Thoracic aorta (tissue), 2 donors: ENCODE results near the gene ZBTB16. TPM values are rescaled to one million over a fixed set of nuclear protein-coding genes. Genes with fewer than 3 reads are reported as not detected.
A peak's percentile ranks its signal among the peaks of the same experiment; 100 is the strongest.

Experiments
- ATAC-seq: fragments of 150-250 bp; one replicate; pipeline ENCODE4 v1.8.0; 2017; ENCODE audit warnings: low read depth; ENCODE audit not compliant: insufficient number of reproducible peaks, low FRiP score
- DNase-seq: peaks from one replicate; pipeline ENCODE4 v3.0.0-alpha.2; 2020; ENCODE audit warnings: low spot score
- H3K27ac ChIP-seq, 2 donors: fragments of 200-600 bp; sonication (generic); 1 replicate in 1 of 2; 2 replicates in 1 of 2; pipeline ENCODE4 v1.5.1; 2016; ENCODE audit warnings: mild to moderate bottlenecking in 2 of 2, moderate library complexity in 2 of 2
- H3K27me3 ChIP-seq: fragments of 200-600 bp; sonication (generic); replicated peaks from 2 replicates; pipeline ENCODE4 v1.6.0; 2016; ENCODE audit warnings: mild to moderate bottlenecking; ENCODE audit not compliant: insufficient read depth
- H3K36me3 ChIP-seq: fragments of 200-600 bp; sonication (generic); one replicate; pipeline ENCODE4 v1.5.1; 2016
- H3K4me1 ChIP-seq, 2 donors: fragments of 200-600 bp; sonication (generic); 1 replicate in 1 of 2; 2 replicates in 1 of 2; pipeline versions ENCODE4 v1.5.1 to v1.6.0; 2016; ENCODE audit warnings: low read depth in 2 of 2, mild to moderate bottlenecking in 1 of 2; ENCODE audit not compliant: control insufficient read depth in 1 of 2
- H3K4me3 ChIP-seq: fragments of 200-600 bp; sonication (generic); 2 replicates; pipeline ENCODE4 v1.5.1; 2016; ENCODE audit warnings: mild to moderate bottlenecking
- H3K9me3 ChIP-seq: fragments of 200-600 bp; sonication (generic); 2 replicates; pipeline ENCODE4 v1.5.1; 2016
- total RNA-seq, 2 donors: library from RNA; depleted of rRNA; stranded (reverse); fragments of >200 nt; gene quantifications; one replicate each; pipeline versions ENCODE4 v1.1.0 to v1.2.3, GENCODE V29; 2016
- TF ChIP-seq, protein P1 (sequence below): fragments of 200-600 bp; sonication (generic); IDR thresholded peaks from one replicate; pipeline ENCODE4 v1.5.1; 2019; ENCODE audit warnings: antibody characterized with exemption

The ZBTB16 gene
- total RNA-seq, 2 donors from 2014 or later, result 314 to 545 TPM

DNA sequence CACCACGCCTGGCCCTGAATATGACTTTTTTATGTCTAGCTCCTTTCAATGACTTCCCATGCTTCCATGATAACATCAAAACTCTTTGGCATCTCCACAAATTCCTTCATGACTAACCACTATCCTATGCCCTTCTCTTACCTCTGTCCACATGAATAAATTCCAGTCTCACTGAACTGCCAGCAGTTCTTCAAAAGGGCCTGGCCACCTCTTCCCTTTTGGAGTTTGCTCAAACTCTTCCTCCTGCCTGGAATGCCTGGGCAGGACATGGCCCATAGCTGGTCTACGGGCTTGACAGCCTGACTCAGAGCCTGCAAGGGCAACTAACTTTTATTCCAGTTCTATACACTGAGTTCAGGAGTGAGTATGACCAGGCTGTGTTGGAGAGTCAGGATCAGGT lies 41.8 kb upstream of the ZBTB16 start:
- Histone ChIP-seq H3K27ac (no peak overlapping the region), H3K4me1 (no peaks in the 10 kb centered on the region), H3K36me3 (no peaks in the 10 kb centered on the region), H3K27me3 (no peaks in the 10 kb centered on the region), H3K4me3 (no peak overlapping the region), H3K9me3 (no peaks in the 10 kb centered on the region)
- TF ChIP-seq, protein P1, sequence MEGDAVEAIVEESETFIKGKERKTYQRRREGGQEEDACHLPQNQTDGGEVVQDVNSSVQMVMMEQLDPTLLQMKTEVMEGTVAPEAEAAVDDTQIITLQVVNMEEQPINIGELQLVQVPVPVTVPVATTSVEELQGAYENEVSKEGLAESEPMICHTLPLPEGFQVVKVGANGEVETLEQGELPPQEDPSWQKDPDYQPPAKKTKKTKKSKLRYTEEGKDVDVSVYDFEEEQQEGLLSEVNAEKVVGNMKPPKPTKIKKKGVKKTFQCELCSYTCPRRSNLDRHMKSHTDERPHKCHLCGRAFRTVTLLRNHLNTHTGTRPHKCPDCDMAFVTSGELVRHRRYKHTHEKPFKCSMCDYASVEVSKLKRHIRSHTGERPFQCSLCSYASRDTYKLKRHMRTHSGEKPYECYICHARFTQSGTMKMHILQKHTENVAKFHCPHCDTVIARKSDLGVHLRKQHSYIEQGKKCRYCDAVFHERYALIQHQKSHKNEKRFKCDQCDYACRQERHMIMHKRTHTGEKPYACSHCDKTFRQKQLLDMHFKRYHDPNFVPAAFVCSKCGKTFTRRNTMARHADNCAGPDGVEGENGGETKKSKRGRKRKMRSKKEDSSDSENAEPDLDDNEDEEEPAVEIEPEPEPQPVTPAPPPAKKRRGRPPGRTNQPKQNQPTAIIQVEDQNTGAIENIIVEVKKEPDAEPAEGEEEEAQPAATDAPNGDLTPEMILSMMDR, result no peak
- no peak for ATAC-seq
- DNase-seq, result no peak

DNA sequence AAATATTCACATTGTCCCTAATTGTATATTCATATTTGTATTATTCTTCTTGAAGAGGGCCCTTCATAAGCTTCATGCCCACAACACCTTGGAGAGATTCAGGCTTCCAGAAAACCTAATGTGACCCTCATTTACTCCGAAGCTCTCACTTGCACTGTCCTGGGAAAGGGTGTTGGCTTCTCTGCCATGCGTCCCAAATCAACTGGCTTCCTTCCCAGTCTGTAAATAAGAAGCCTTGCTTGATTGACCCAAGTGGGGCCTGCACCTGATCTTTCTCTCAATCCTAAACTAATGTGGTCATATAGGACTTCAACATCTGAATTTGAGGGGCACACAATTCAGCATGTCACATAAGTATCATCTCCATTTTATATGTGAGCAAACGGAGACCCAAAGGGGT lies 40.5 kb upstream of the ZBTB16 start:
- H3K27me3 ChIP-seq, result no peaks in the 10 kb centered on the region
- no peaks in the 10 kb centered on the region for H3K36me3 ChIP-seq
- H3K9me3 ChIP-seq, result no peaks in the 10 kb centered on the region
- no peak overlapping the region for H3K4me3 ChIP-seq
- no peak for DNase-seq
- no peaks in the 10 kb centered on the region for H3K4me1 ChIP-seq
- TF ChIP-seq, protein P1, result no peak
- ATAC-seq, result no peak
- H3K27ac ChIP-seq, result no peak overlapping the region

DNA sequence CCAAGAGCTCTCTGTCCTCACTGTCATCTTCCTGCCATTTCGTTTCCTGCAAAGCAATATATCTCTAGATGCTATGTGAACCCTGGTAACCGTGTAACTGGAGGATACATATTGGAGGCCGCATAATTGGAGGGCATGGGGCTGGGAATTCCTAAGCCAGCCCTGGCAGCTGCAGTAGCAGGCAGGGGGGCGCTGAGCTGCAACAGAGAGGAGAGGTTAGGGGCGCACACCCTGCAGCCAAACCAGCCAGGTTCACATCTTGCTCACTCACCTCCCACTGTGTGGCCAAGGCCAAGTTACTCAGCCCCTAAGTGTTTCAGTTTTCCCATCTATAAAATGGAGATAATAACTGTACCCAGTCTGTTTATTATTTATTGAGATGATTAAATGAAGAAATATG lies 39.9 kb upstream of the ZBTB16 start:
- Histone ChIP-seq H3K36me3 (no peaks in the 10 kb centered on the region), H3K9me3 (no peaks in the 10 kb centered on the region), H3K4me3 (no peak overlapping the region), H3K4me1 (peaks cover 0 to 4% of the 10 kb centered on the region in 2 donors), H3K27ac (no peak overlapping the region), H3K27me3 (no peaks in the 10 kb centered on the region)
- no peak for ATAC-seq
- TF ChIP-seq, protein P1, result no peak
- no peak for DNase-seq

DNA sequence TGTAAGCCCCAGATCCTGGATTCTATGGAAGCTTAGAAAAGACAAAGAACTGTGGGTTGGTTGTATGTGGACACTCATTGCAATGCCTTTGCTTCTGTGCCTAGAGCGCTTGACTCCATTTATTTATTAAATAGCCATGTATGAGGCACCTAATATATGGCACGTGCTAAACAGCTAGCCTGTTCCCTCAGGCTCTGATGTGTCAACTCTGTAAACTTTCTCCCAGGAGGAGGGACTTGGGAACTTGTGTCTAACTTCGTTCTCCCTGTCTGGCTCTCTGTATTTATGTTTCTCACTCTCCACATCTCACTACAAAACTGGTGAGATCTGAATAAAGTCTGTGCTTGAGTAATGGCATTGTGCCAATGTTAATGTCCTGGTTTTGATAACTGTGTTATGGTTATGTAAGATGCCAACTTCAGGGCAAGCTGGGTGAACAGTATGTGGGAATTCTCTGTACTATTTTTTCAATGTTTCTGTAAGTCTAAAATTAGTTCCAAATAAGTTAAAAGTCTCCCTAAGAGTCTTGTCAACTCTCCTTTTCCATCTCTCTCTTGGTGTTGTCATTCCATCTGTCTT lies 34.1 kb upstream of the ZBTB16 start:
- no peaks in the 10 kb centered on the region for H3K27me3 ChIP-seq
- ATAC-seq (peak; percentile 61), DNase-seq (no peak)
- H3K4me3 ChIP-seq, result no peak overlapping the region
- H3K36me3 ChIP-seq, result no peaks in the 10 kb centered on the region
- H3K4me1 ChIP-seq, result peaks cover 11 to 26% of the 10 kb centered on the region in 2 donors
- no peaks in the 10 kb centered on the region for H3K9me3 ChIP-seq
- peak overlapping the region; percentile 0 to 69 for H3K27ac ChIP-seq
- TF ChIP-seq, protein P1, result no peak

DNA sequence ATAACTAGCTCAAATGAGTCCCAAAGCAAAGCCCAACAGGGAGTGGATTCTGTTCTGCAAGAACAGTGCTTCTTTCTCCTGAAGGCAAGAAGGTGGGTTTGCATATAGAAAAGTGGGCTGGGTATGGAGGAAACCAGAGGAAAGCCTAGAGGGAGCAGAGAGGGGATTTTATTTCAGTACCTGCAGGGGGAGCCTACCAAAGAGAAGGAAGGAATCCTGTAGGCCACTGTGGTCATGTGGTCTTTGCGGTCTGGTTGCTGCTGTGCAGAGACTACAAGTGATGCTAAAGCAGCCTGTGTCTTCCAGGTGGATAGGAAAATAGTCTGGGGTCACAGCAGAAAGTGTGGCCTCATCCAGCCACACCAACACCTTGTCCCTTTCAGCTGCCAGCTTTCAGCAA lies 33.2 kb upstream of the ZBTB16 start:
- no peak overlapping the region for H3K4me3 ChIP-seq
- no peaks in the 10 kb centered on the region for H3K36me3 ChIP-seq
- DNase-seq, result no peak
- no peaks in the 10 kb centered on the region for H3K9me3 ChIP-seq
- no peaks in the 10 kb centered on the region for H3K27me3 ChIP-seq
- H3K4me1 ChIP-seq, result peaks cover 11 to 26% of the 10 kb centered on the region in 2 donors
- peak overlapping the region in 1 of 2 donors; percentile 67 for H3K27ac ChIP-seq
- no peak for ATAC-seq
- TF ChIP-seq, protein P1, result no peak
